ENCODE measurements around the gene LLGL2.
"Not testable (repeated sequence)": the region's sequence is repeated elsewhere in the genome, so short reads cannot be mapped to it uniquely, and the experiment has no call there.

LLGL2 gene

DNA sequence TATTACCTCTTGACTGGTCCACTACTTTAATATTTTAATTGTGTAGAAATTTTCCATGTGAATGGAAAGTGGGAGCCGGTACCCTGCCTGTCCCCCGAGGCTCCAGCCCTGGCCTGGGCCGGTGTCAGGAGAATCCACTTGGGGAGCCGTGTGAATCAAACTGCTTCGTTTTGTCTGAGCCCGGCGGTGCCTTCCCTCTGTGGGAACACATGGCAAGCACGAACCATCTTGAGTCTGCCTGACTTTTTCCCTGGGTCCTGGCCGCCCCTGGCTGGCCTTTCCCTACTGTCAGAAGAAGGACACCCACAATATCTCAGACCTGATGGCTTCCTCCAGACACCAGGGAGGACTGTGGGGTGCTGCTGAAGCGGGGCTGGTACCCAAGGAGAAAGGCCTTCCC is 49.7 kb downstream of the LLGL2 start:
- TF ChIP-seq, protein P1, sequence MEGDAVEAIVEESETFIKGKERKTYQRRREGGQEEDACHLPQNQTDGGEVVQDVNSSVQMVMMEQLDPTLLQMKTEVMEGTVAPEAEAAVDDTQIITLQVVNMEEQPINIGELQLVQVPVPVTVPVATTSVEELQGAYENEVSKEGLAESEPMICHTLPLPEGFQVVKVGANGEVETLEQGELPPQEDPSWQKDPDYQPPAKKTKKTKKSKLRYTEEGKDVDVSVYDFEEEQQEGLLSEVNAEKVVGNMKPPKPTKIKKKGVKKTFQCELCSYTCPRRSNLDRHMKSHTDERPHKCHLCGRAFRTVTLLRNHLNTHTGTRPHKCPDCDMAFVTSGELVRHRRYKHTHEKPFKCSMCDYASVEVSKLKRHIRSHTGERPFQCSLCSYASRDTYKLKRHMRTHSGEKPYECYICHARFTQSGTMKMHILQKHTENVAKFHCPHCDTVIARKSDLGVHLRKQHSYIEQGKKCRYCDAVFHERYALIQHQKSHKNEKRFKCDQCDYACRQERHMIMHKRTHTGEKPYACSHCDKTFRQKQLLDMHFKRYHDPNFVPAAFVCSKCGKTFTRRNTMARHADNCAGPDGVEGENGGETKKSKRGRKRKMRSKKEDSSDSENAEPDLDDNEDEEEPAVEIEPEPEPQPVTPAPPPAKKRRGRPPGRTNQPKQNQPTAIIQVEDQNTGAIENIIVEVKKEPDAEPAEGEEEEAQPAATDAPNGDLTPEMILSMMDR (conservative IDR thresholded peaks at IDR 0.05; ENCODE audit: control insufficient read depth, insufficient read depth, low read depth, low read length): no peak
- DNase-seq (ENCODE audit: low read depth): no peak
- no peak overlapping the region for H3K4me3 ChIP-seq (ENCODE audit: control insufficient read depth, low read depth, low read length)

DNA sequence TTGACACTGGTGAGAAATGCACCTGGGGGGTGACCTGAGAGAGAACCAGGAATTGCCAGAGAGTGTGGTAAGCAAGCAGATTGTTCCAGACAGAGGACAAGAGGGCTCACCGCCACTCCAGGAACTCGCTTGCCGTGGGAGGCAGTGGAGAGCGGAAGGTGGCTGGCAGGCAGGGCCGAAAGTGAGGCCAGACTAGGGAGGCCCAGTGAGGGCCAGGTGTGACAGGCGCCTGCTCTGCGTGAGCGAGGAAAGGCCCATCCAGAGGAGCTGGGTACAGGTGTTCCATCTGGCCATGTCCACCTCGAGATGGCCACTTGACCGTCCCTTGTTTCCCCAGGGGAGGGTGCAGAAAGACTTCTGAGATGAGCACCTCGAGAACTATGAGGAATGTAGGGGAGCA is 50.2 kb downstream of the LLGL2 start:
- TF ChIP-seq, protein P1 (conservative IDR thresholded peaks at IDR 0.05; ENCODE audit: control insufficient read depth, insufficient read depth, low read depth, low read length): no peak
- DNase-seq (ENCODE audit: low read depth): no peak
- H3K4me3 ChIP-seq (ENCODE audit: control insufficient read depth, low read depth, low read length): no peak overlapping the region

DNA sequence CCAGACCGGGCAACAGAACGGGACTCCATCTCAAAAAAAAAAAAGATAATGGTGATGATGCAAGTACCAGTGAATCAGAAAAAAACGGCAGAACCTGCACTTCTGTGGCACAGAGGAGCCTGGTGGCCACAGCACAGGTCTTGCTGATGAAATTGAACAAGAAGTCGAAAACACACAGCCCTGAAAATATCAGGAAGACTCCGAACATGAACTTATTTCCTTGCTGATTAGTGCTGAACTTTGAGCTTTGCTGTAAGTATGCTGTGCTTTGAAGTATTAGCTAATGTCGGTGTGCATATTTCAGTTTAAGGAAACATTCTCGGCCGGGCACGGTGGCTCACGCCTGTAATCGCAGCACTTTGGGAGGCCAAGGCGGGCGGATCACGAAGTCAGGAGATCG is 51.2 kb downstream of the LLGL2 start:
- DNase-seq (ENCODE audit: low read depth): no peak
- no peak overlapping the region for H3K4me3 ChIP-seq (ENCODE audit: control insufficient read depth, low read depth, low read length)
- TF ChIP-seq, protein P1 (conservative IDR thresholded peaks at IDR 0.05; ENCODE audit: control insufficient read depth, insufficient read depth, low read depth, low read length): no peak

DNA sequence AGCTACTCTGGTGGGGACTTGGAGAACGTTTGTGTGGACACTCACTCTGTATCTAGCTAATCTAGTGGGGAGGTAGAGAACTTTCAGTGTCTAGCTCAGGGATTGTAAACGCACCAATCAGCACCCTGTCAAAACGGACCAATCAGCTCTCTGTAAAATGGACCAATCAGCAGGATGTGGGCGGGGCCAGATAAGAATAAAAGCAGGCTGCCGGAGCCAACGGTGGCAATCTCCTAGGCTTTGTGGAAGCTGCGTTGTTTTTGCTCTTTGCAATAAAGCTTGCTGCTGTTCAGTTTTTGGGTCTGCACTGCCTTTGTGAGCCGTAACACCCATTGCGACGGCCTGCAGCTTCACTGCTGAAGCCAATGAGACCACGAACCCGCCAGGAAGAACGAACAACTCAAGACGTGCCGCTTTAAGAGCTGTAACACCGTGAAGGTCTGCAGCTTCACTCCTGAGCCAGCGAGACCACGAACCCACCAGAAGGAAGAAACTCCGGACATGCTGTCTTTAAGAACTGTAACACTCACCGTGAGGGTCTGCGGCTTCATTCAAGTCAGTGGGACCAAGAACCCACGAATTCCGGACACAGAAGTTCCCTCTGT is 55.7 kb downstream of the LLGL2 start:
- DNase-seq (ENCODE audit: low read depth); H3K4me3 ChIP-seq (ENCODE audit: control insufficient read depth, low read depth, low read length): not testable (repeated sequence)

DNA sequence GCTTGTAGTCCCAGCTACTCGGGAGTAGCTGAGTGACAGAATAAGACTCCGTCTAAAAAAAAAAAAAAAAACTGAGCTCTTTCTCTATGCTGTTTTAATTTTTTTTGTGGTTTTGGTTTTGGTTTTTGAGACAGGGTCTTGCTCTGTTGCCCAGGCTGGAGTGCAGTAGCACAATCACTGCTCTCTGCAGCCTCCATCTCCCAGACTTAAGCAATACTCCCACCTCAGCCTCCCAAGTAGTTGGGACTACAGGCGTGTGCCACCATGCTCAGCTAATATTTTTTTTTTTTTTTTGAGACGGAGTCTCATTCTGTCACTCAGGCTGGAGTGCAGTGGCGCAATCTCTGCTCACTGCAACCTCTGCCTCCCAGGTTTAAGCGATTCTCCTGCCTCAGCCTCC is 57.7 kb downstream of the LLGL2 start:
- DNase-seq (ENCODE audit: low read depth); H3K4me3 ChIP-seq (ENCODE audit: control insufficient read depth, low read depth, low read length): not testable (repeated sequence)

DNA sequence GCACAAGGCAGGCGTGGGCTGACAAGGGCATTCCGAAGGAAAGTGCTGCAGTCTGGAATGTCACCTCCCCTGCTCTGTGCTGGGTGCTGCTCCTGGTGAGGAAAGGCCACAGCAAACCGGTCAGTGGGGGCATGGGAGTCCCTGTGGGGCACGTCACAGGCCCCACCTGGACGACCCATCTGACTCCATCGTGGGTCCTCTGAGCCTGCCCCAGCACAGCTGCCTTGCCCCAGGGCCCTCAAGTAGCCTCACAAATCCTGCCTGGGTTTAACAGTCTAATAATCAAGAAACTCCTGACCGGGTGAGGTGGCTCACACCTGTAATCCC is 59.3 kb downstream of the LLGL2 start:
- TF ChIP-seq, protein P1 (conservative IDR thresholded peaks at IDR 0.05; ENCODE audit: control insufficient read depth, insufficient read depth, low read depth, low read length): no peak
- no peak overlapping the region for H3K4me3 ChIP-seq (ENCODE audit: control insufficient read depth, low read depth, low read length)
- no peak for DNase-seq (ENCODE audit: low read depth)

DNA sequence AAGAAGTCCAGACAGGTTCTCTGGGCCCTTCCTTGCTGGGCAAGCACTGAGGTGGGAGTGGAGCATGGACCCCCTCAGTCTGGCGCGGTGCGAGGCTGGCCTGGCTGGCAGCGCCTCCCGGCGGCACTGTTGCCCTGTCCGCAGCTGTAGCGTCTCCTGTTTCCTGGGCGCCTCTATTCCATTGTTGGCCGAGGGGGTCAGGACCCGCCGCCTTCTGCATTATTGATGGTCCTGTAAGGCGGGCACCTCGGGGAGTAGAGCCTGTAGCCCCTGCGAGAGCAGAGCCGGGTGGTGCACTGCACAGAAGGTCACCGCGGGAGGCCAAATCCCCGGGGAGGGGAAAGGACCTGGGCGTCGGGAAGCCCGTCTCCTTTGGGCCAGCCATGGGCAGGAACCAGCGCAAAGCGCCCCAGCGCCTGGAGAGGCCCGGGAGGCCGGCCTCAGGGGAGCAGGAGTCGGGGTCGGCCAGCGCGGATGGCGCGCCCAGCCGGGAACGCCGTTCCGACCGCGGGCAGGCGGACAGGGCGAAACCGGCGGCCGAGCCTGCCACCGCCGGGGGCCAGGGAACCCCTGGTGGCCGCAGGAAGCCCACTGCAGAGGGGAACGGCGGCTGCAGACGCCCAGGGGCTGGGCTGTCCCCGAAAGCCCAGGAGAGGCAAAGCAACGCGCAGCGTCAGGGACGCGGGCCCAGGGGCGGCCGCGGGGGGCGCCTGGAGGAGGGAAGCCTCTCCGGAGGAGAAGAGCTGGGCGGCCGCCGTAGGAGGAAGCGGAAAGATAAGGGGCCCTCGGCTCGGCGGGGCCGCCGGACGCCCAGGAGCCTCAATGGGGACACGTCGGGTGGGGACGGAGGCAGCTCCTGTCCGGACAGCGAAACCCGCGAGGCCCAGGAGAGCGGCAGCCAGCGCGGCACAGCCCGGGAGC is 62.4 kb downstream of the LLGL2 start, which contains the start of gene MYO15B:
Gene MYO15B (plus strand): TSS at position 126 of the 921 bp plus-strand sequence. CDS start 258 bp downstream, at position 384.
- H3K4me3 ChIP-seq (ENCODE audit: control insufficient read depth, low read depth, low read length): no peak within 1 kb of the TSS
- TF ChIP-seq, protein P1 (conservative IDR thresholded peaks at IDR 0.05; ENCODE audit: control insufficient read depth, insufficient read depth, low read depth, low read length): peak; percentile 4
- no peak for DNase-seq (ENCODE audit: low read depth)
